SK-N-SH (cell line): ENCODE measurements around the gene DPH7.

Experiments
- CTCF ChIP-seq: fragments of 200-600 bp; sonication (generic); IDR thresholded peaks from 2 replicates; pipeline ENCODE4 v1.6.1; 2017; ENCODE audit warnings: antibody characterized with exemption, mild to moderate bottlenecking, moderate library complexity
- MXI1 ChIP-seq: IDR thresholded peaks from 2 replicates; pipeline ENCODE4 v1.6.1; 2012; ENCODE audit warnings: mild to moderate bottlenecking, low read depth, low read length, improper control_type of control experiment
- RAD21 ChIP-seq: IDR thresholded peaks from 2 replicates; pipeline ENCODE4 v1.6.1; 2012; ENCODE audit warnings: mild to moderate bottlenecking, low read length
- TEAD4 ChIP-seq: IDR thresholded peaks from 2 replicates; pipeline ENCODE4 v1.4.0; 2012; ENCODE audit warnings: mild to moderate bottlenecking, borderline replicate concordance; ENCODE audit not compliant: insufficient read depth

- TF ChIP-seq CTCF (no peak), TEAD4 (no peak), RAD21 (no peak), MXI1 (no peak)
These were observed 53.8 kb downstream of the DPH7 start for GRCh38 chr9:137524981-137525317.
